ENCODE measurements around the gene FKRP.

- TF ChIP-seq, protein P1, sequence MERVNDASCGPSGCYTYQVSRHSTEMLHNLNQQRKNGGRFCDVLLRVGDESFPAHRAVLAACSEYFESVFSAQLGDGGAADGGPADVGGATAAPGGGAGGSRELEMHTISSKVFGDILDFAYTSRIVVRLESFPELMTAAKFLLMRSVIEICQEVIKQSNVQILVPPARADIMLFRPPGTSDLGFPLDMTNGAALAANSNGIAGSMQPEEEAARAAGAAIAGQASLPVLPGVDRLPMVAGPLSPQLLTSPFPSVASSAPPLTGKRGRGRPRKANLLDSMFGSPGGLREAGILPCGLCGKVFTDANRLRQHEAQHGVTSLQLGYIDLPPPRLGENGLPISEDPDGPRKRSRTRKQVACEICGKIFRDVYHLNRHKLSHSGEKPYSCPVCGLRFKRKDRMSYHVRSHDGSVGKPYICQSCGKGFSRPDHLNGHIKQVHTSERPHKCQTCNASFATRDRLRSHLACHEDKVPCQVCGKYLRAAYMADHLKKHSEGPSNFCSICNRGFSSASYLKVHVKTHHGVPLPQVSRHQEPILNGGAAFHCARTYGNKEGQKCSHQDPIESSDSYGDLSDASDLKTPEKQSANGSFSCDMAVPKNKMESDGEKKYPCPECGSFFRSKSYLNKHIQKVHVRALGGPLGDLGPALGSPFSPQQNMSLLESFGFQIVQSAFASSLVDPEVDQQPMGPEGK (CRISPR knock-in tag; IDR thresholded peaks at IDR 0.05; ENCODE audit: borderline replicate concordance), result no peak
- TF ChIP-seq ARNTL (CRISPR knock-in tag; IDR thresholded peaks at IDR 0.05; ENCODE audit: borderline replicate concordance, low read depth), result no peak
- TF ChIP-seq ISL1 (CRISPR knock-in tag; IDR thresholded peaks at IDR 0.05), result no peak
- no peak for TF ChIP-seq OSR1 (CRISPR knock-in tag; IDR thresholded peaks at IDR 0.05)
- TF ChIP-seq ESRRG (CRISPR knock-in tag; IDR thresholded peaks at IDR 0.05), result no peak
- TF ChIP-seq, protein P2, sequence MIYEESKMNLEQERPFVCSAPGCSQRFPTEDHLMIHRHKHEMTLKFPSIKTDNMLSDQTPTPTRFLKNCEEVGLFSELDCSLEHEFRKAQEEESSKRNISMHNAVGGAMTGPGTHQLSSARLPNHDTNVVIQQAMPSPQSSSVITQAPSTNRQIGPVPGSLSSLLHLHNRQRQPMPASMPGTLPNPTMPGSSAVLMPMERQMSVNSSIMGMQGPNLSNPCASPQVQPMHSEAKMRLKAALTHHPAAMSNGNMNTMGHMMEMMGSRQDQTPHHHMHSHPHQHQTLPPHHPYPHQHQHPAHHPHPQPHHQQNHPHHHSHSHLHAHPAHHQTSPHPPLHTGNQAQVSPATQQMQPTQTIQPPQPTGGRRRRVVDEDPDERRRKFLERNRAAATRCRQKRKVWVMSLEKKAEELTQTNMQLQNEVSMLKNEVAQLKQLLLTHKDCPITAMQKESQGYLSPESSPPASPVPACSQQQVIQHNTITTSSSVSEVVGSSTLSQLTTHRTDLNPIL (CRISPR knock-in tag; IDR thresholded peaks at IDR 0.05; ENCODE audit: low read depth), result no peak
- TF ChIP-seq, protein P3, sequence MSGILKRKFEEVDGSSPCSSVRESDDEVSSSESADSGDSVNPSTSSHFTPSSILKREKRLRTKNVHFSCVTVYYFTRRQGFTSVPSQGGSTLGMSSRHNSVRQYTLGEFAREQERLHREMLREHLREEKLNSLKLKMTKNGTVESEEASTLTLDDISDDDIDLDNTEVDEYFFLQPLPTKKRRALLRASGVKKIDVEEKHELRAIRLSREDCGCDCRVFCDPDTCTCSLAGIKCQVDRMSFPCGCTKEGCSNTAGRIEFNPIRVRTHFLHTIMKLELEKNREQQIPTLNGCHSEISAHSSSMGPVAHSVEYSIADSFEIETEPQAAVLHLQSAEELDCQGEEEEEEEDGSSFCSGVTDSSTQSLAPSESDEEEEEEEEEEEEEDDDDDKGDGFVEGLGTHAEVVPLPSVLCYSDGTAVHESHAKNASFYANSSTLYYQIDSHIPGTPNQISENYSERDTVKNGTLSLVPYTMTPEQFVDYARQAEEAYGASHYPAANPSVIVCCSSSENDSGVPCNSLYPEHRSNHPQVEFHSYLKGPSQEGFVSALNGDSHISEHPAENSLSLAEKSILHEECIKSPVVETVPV (CRISPR knock-in tag; IDR thresholded peaks at IDR 0.05), result no peak
- TF ChIP-seq BACH2 (CRISPR knock-in tag; IDR thresholded peaks at IDR 0.05; ENCODE audit: borderline replicate concordance), result no peak
- no peak for TF ChIP-seq PPARA (CRISPR knock-in tag; IDR thresholded peaks at IDR 0.05; ENCODE audit: borderline replicate concordance)
These were observed 22.8 kb upstream of the FKRP start for GRCh38 chr19:46723023-46723461.
